Aorta (tissue), 5 donors: Measurements from ENCODE around the gene ACSL6. TPM values are rescaled to one million over a fixed set of nuclear protein-coding genes. Genes with fewer than 3 reads are reported as not detected.

Experiments used
- ATAC-seq: fragments of 200-7000 bp; cut with Tn5 transposase; one replicate; pipeline ENCODE4 v1.9.1; 2022; ENCODE audit warnings: moderate library complexity; ENCODE audit not compliant: low FRiP score
- DNase-seq, 2 donors: peaks; one replicate each; pipeline ENCODE4 v3.0.0-alpha.2; 2020
- H3K27ac ChIP-seq, 2 donors: one replicate each; pipeline ENCODE4 v1.5.1; 2013; ENCODE audit warnings: low read length in 2 of 2, mild to moderate bottlenecking in 2 of 2, moderate library complexity in 2 of 2, control low read depth in 1 of 2, inconsistent platforms in 1 of 2, low read depth in 1 of 2
- H3K27me3 ChIP-seq, 2 donors: one replicate each; pipeline ENCODE4 v1.6.1; 2013; ENCODE audit warnings: control low read depth in 1 of 2, low read length in 1 of 2, mild to moderate bottlenecking in 1 of 2, moderate library complexity in 1 of 2; ENCODE audit not compliant: insufficient read depth in 2 of 2, control insufficient read depth in 1 of 2
- H3K36me3 ChIP-seq, 2 donors: one replicate each; pipeline ENCODE4 v1.6.1; 2013; ENCODE audit warnings: control low read depth in 1 of 2, low read length in 1 of 2, mild to moderate bottlenecking in 1 of 2; ENCODE audit not compliant: insufficient read depth in 2 of 2, control insufficient read depth in 1 of 2
- H3K4me1 ChIP-seq, 2 donors: one replicate each; pipeline ENCODE4 v1.6.1; 2013; ENCODE audit warnings: low read length in 2 of 2, control low read depth in 1 of 2, mild to moderate bottlenecking in 1 of 2, moderate library complexity in 1 of 2; ENCODE audit not compliant: insufficient read depth in 2 of 2, control insufficient read depth in 1 of 2
- H3K4me3 ChIP-seq, 2 donors: one replicate each; pipeline ENCODE4 v1.5.1; 2013; ENCODE audit warnings: low read length in 2 of 2, control low read depth in 1 of 2, mild to moderate bottlenecking in 1 of 2
- H3K9me3 ChIP-seq: one replicate; pipeline ENCODE4 v1.6.1; 2013; ENCODE audit warnings: mild to moderate bottlenecking, low read length; ENCODE audit not compliant: control insufficient read depth
- WGBS, 2 donors: extraction: QIAGEN DNeasy Blood & Tissue Kit; methylation state at CpG; one replicate each; pipeline ENCODE4 v1.1.7; 2013; 5-methylcytosine and 5-hydroxymethylcytosine counted together
- intact Hi-C, 2 donors: fragments of 100-400 bp; cut with DNase I; formaldehyde crosslinking; loops; one replicate each; pipeline versions ENCODE4 v1.14.2 to v1.15.0; 2022
- long read RNA-seq, 2 donors: library from polyadenylated mRNA; unstranded; transcript quantifications; one replicate each; pipeline ENCODE4 v2.0.0, GENCODE V29; 2020 to 2021
- polyA plus RNA-seq, 2 donors: library from polyadenylated mRNA; stranded (reverse); fragments of 200-250 nt; gene quantifications; one replicate each; pipeline ENCODE4 v1.2.3, GENCODE V29; 2013
- total RNA-seq, 2 donors: library from RNA; stranded (reverse); fragmentation: NEBNext Ultra II Directional; extraction: Animal tissue kit (Norgen Biotek cat#: 25700); gene quantifications; one replicate each; pipeline ENCODE4 v1.2.1, GENCODE V29; 2021
- donor health status: healthy with polysubstance abuse.
- donor health status: Bipolar disorder and iron deficiency.
- donor health status: DM: no; HTN: no; CAD: no.
- donor health status: DM: no; HTN: no; CAD: no.
- donor health status: DM: yes; HTN: yes; CAD: no.

The ACSL6 gene
- total RNA-seq = 1 to 10 TPM in 1 of 2 donors, under 1 TPM in 1; 0.42 to 2.3 TPM
- under 1 TPM; 0.03 to 0.13 TPM for polyA plus RNA-seq
- long read RNA-seq, donor 1 = 0 reads
- long read RNA-seq, donor 2, partial matches to known transcripts = 0 of 2 reads
- long read RNA-seq, donor 2, other reads (novel, unspliced or antisense) = 2 of 2 reads

- Histone ChIP-seq H3K4me1 (no peaks in the 10 kb centered on the region), H3K36me3 (no peaks in the 10 kb centered on the region), H3K27ac (no peak within 1 kb of the TSS), H3K4me3 (peak within 1 kb of the TSS; percentile 20 to 65), H3K27me3 (no peaks in the 10 kb centered on the region), H3K9me3 (no peaks in the 10 kb centered on the region)
- intact Hi-C loops = no loop called here
- ATAC-seq = peak; percentile 8
- WGBS, 2 donors = 4% methylated on average over 43 to 63 of the region's 63 CpGs
- DNase-seq = peak; percentile 40 to 82
Observed at GRCh38 chr5:132011622-132012343, at the start of gene ACSL6. TSS of gene ACSL6 (minus strand) at chr5:132011658. CDS start at chr5:132011553, 105 bp downstream.

- no peaks in the 10 kb centered on the region for H3K4me1 ChIP-seq
- no peaks in the 10 kb centered on the region for H3K9me3 ChIP-seq
- no peak for ATAC-seq
- WGBS, 2 donors = 91 to 93% methylated on average over 16 of the region's 16 CpGs
- H3K36me3 ChIP-seq = no peaks in the 10 kb centered on the region
- no peaks in the 10 kb centered on the region for H3K27me3 ChIP-seq
- intact Hi-C loops = loop anchor here in 1 of 2 donors (10.0 kb wide), 2 partner anchors 74 to 124 kb away; no protein-coding TSS in a partner anchor
- H3K4me3 ChIP-seq = no peak within 1 kb of the TSS
- DNase-seq = peak; percentile 14 to 65
- no peak within 1 kb of the TSS for H3K27ac ChIP-seq
Observed at GRCh38 chr5:132060501-132061161, 49.2 kb upstream of the ACSL6 start, which contains the start of gene IL3. TSS of gene IL3 (plus strand) at chr5:132060655. CDS start at chr5:132060707, 52 bp downstream.

GRCh38 chr5:132059696-132060500 lies 48.4 kb upstream of the ACSL6 start:
- no peaks in the 10 kb centered on the region for H3K4me1 ChIP-seq
- no peak overlapping the region for H3K27ac ChIP-seq
- no peak for ATAC-seq
- H3K36me3 ChIP-seq = no peaks in the 10 kb centered on the region
- intact Hi-C loops = loop anchor here in 1 of 2 donors (10.0 kb wide), 2 partner anchors 75 to 125 kb away; no protein-coding TSS in a partner anchor
- no peak overlapping the region for H3K4me3 ChIP-seq
- 95 to 96% methylated on average over 13 of the region's 13 CpGs for WGBS, 2 donors
- peak; percentile 38 to 64 for DNase-seq
- H3K27me3 ChIP-seq = no peaks in the 10 kb centered on the region
- H3K9me3 ChIP-seq = no peaks in the 10 kb centered on the region

- peak in 1 of 2 donors; percentile 44 for DNase-seq
- intact Hi-C loops = no loop called here
- WGBS, 2 donors = 85 to 91% methylated on average over 9 of the region's 9 CpGs
- Histone ChIP-seq H3K4me3 (no peak overlapping the region), H3K9me3 (no peaks in the 10 kb centered on the region), H3K36me3 (no peaks in the 10 kb centered on the region), H3K4me1 (no peaks in the 10 kb centered on the region), H3K27ac (no peak overlapping the region), H3K27me3 (no peaks in the 10 kb centered on the region)
- ATAC-seq = no peak
Observed at GRCh38 chr5:132059043-132059695, 47.7 kb upstream of the ACSL6 start.

- intact Hi-C loops = no loop called here
- no peak for ATAC-seq
Observed at GRCh38 chr5:132058646-132059042, 47.2 kb upstream of the ACSL6 start.

GRCh38 chr5:132057498-132058255 lies 46.2 kb upstream of the ACSL6 start:
- no peak overlapping the region for H3K4me3 ChIP-seq
- no peaks in the 10 kb centered on the region for H3K4me1 ChIP-seq
- ATAC-seq (no peak), DNase-seq (peak; percentile 17 to 44)
- no peaks in the 10 kb centered on the region for H3K27me3 ChIP-seq
- 88 to 91% methylated on average over 12 of the region's 12 CpGs for WGBS, 2 donors
- H3K9me3 ChIP-seq = no peaks in the 10 kb centered on the region
- intact Hi-C loops = no loop called here
- H3K36me3 ChIP-seq = no peaks in the 10 kb centered on the region
- no peak overlapping the region for H3K27ac ChIP-seq

More at GRCh38 chr5:132058646-132059042, 47.2 kb upstream of the ACSL6 start:
- WGBS, 2 donors = 89 to 90% methylated on average over 7 of the region's 7 CpGs
- no peak overlapping the region for H3K27ac ChIP-seq
- H3K9me3 ChIP-seq = no peaks in the 10 kb centered on the region
- DNase-seq = peak in 1 of 2 donors; percentile 14
- H3K27me3 ChIP-seq = no peaks in the 10 kb centered on the region
- no peaks in the 10 kb centered on the region for H3K36me3 ChIP-seq
- H3K4me3 ChIP-seq = no peak overlapping the region
- no peaks in the 10 kb centered on the region for H3K4me1 ChIP-seq

- WGBS, 2 donors = 89 to 93% methylated on average over 14 of the region's 14 CpGs
- peak; percentile 27 to 53 for DNase-seq
Observed at GRCh38 chr5:132056610-132057497, 45.4 kb upstream of the ACSL6 start.

More at GRCh38 chr5:132056610-132057497, 45.4 kb upstream of the ACSL6 start:
- no peaks in the 10 kb centered on the region for H3K9me3 ChIP-seq
- intact Hi-C loops = no loop called here
- H3K4me1 ChIP-seq = no peaks in the 10 kb centered on the region
- no peak for ATAC-seq
- H3K27ac ChIP-seq = no peak overlapping the region
- H3K36me3 ChIP-seq = no peaks in the 10 kb centered on the region
- H3K27me3 ChIP-seq = no peaks in the 10 kb centered on the region
- H3K4me3 ChIP-seq = no peak overlapping the region
